ENCODE results near the gene HAS3.

DNA sequence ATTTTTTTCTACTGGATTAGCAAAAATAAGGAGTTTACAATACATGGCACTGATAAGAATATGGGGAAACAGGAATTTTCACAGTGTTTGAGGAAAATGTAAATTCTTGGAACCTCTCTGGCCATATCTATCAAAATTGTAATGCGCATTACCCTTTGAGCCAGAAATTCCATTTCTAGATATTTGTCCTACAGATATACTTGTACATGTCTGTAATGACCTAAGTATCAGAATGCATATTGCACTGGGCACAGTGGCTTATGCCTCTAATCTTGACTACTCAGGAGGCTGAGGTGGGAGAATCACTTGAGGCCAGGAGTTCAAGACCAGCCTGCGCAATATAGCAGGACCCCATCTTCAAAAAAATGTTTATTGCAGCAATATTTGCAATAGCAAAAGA, 25.8 kb upstream of the HAS3 start:
- TF ChIP-seq, protein P1, sequence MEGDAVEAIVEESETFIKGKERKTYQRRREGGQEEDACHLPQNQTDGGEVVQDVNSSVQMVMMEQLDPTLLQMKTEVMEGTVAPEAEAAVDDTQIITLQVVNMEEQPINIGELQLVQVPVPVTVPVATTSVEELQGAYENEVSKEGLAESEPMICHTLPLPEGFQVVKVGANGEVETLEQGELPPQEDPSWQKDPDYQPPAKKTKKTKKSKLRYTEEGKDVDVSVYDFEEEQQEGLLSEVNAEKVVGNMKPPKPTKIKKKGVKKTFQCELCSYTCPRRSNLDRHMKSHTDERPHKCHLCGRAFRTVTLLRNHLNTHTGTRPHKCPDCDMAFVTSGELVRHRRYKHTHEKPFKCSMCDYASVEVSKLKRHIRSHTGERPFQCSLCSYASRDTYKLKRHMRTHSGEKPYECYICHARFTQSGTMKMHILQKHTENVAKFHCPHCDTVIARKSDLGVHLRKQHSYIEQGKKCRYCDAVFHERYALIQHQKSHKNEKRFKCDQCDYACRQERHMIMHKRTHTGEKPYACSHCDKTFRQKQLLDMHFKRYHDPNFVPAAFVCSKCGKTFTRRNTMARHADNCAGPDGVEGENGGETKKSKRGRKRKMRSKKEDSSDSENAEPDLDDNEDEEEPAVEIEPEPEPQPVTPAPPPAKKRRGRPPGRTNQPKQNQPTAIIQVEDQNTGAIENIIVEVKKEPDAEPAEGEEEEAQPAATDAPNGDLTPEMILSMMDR (conservative IDR thresholded peaks at IDR 0.05; ENCODE audit: low read length): no peak
- TF ChIP-seq EZH2phosphoT487 (IDR thresholded peaks at IDR 0.05; ENCODE audit: borderline replicate concordance): no peak
